ENCODE data around the gene USP12. TPM values are rescaled to one million over a fixed set of nuclear protein-coding genes. Genes with fewer than 3 reads are reported as not detected.

The USP12 gene
- total RNA-seq, 2 experiments from 2014 or later = 35.7 to 40.1 TPM

GRCh38 chr13:27065582-27065981, 106.0 kb downstream of the USP12 start:
- Mint-ChIP-seq H3K36me3 (ENCODE audit: low read depth) (peaks cover 39% of the 10 kb centered on the region), H3K27ac (no peak overlapping the region), H3K9me3 (peaks cover 5% of the 10 kb centered on the region), H3K27me3 (no peaks in the 10 kb centered on the region), H3K4me3 (no peak overlapping the region), H3K4me1 (ENCODE audit: low read depth) (peaks cover 14% of the 10 kb centered on the region)
- intact Hi-C loops (cut with micrococcal nuclease) = no loop called here
- CTCF ChIA-PET = no interaction called here
- POLR2A ChIA-PET = no interaction called here
- no peak for DNase-seq
- no peak for ATAC-seq
- TF ChIP-seq CTCF (IDR thresholded peaks at IDR 0.05) = no peak

- Mint-ChIP-seq H3K9me3 (peaks cover 5% of the 10 kb centered on the region), H3K27ac (no peak overlapping the region), H3K27me3 (no peaks in the 10 kb centered on the region), H3K4me1 (ENCODE audit: low read depth) (peaks cover 14% of the 10 kb centered on the region), H3K4me3 (no peak overlapping the region), H3K36me3 (ENCODE audit: low read depth) (peaks cover 32% of the 10 kb centered on the region)
- no peak for TF ChIP-seq CTCF (IDR thresholded peaks at IDR 0.05)
- DNase-seq = no peak
- intact Hi-C loops (cut with micrococcal nuclease) = no loop called here
- no peak for ATAC-seq
- ChIA-PET CTCF (interaction anchor here (1.2 kb wide), 1 partner anchor 9 kb away, joined by 3 read pairs; no protein-coding TSS in a partner anchor), POLR2A (no interaction called here)
Observed at GRCh38 chr13:27064252-27064995, 107.2 kb downstream of the USP12 start.

- Mint-ChIP-seq H3K27me3 (no peaks in the 10 kb centered on the region), H3K9me3 (no peaks in the 10 kb centered on the region), H3K4me1 (ENCODE audit: low read depth) (peaks cover 20% of the 10 kb centered on the region), H3K36me3 (ENCODE audit: low read depth) (peaks cover 2% of the 10 kb centered on the region), H3K4me3 (no peak overlapping the region), H3K27ac (no peak overlapping the region)
- ChIA-PET CTCF (interaction anchor here (0.9 kb wide), 1 partner anchor 72 kb away, joined by 3 read pairs; no protein-coding TSS in a partner anchor), POLR2A (interaction anchor here (1.2 kb wide), 1 partner anchor 12 kb away, joined by 3 read pairs; no protein-coding TSS in a partner anchor)
- DNase-seq (no peak), ATAC-seq (no peak)
- TF ChIP-seq CTCF (IDR thresholded peaks at IDR 0.05) = no peak
- intact Hi-C loops (cut with micrococcal nuclease) = no loop called here
Observed at GRCh38 chr13:27057817-27058216, 113.8 kb downstream of the USP12 start.

GRCh38 chr13:27055526-27055925, 116.1 kb downstream of the USP12 start:
- no peak for TF ChIP-seq CTCF (IDR thresholded peaks at IDR 0.05)
- Mint-ChIP-seq H3K36me3 (ENCODE audit: low read depth) (peaks cover 3% of the 10 kb centered on the region), H3K27ac (no peak overlapping the region), H3K4me1 (ENCODE audit: low read depth) (peaks cover 20% of the 10 kb centered on the region), H3K4me3 (no peak overlapping the region), H3K27me3 (no peaks in the 10 kb centered on the region), H3K9me3 (no peaks in the 10 kb centered on the region)
- ATAC-seq (no peak), DNase-seq (no peak)
- POLR2A ChIA-PET = no interaction called here
- intact Hi-C loops (cut with micrococcal nuclease) = no loop called here
- CTCF ChIA-PET = no interaction called here

GRCh38 chr13:27054760-27055159, 116.9 kb downstream of the USP12 start:
- peaks cover 4% of the 10 kb centered on the region for H3K36me3 Mint-ChIP-seq (ENCODE audit: low read depth)
- DNase-seq (no peak), ATAC-seq (no peak)
- H3K4me1 Mint-ChIP-seq (ENCODE audit: low read depth) = peaks cover 20% of the 10 kb centered on the region
- H3K9me3 Mint-ChIP-seq = no peaks in the 10 kb centered on the region
- ChIA-PET CTCF (no interaction called here), POLR2A (no interaction called here)
- TF ChIP-seq CTCF (IDR thresholded peaks at IDR 0.05) = no peak
- H3K27ac Mint-ChIP-seq = no peak overlapping the region
- intact Hi-C loops (cut with micrococcal nuclease) = no loop called here
- H3K27me3 Mint-ChIP-seq = no peaks in the 10 kb centered on the region
- no peak overlapping the region for H3K4me3 Mint-ChIP-seq
